Measurements from ENCODE around the gene GRHL3. TPM values are rescaled to one million over a fixed set of nuclear protein-coding genes. Genes with fewer than 3 reads are reported as not detected.

Gene GRHL3
- total and polyA plus RNA-seq, 11 donors, result 0.03 to 0.61 TPM; not detected in 9

- Histone ChIP-seq H3K27me3 (peaks cover 0 to 7% (median 0%) of the 10 kb centered on the region in 9 donors), H3K4me1 (no peaks in the 10 kb centered on the region), H3K9me3 (no peaks in the 10 kb centered on the region), H3K4me3 (no peak overlapping the region), H3K36me3 (no peaks in the 10 kb centered on the region), H3K27ac (no peak overlapping the region)
- ATAC-seq (no peak), DNase-seq (no peak)
- WGBS, 4 donors, result 74 to 82% (median 75%) methylated on average over 7 of the region's 7 CpGs
- intact Hi-C loops (cut with DNase I), result no loop called here
- TF ChIP-seq CTCF (IDR thresholded peaks at IDR 0.05) (no peak), POLR2A (IDR thresholded peaks at IDR 0.05) (no peak)
Measured at GRCh38 chr1:24300971-24301784, 18.0 kb upstream of the GRHL3 start.

GRCh38 chr1:24301785-24302175, 17.4 kb upstream of the GRHL3 start:
- H3K9me3 ChIP-seq, result no peaks in the 10 kb centered on the region

GRCh38 chr1:24302209-24302611, 16.9 kb upstream of the GRHL3 start:
- H3K27ac ChIP-seq, result no peak overlapping the region
- H3K4me3 ChIP-seq, result no peak overlapping the region
- WGBS, 4 donors, result 71 to 87% (median 77%) methylated on average over 3 of the region's 3 CpGs
- no peak for TF ChIP-seq POLR2A (IDR thresholded peaks at IDR 0.05)
- TF ChIP-seq CTCF (IDR thresholded peaks at IDR 0.05), result no peak
- intact Hi-C loops (cut with DNase I), result no loop called here
- H3K27me3 ChIP-seq, result peaks cover 0 to 12% (median 0%) of the 10 kb centered on the region in 9 donors
- H3K36me3 ChIP-seq, result no peaks in the 10 kb centered on the region
- ATAC-seq (no peak), DNase-seq (no peak)
- no peaks in the 10 kb centered on the region for H3K9me3 ChIP-seq
- no peaks in the 10 kb centered on the region for H3K4me1 ChIP-seq

More at GRCh38 chr1:24301785-24302175, 17.4 kb upstream of the GRHL3 start:
- Histone ChIP-seq H3K27me3 (peaks cover 0 to 10% (median 0%) of the 10 kb centered on the region in 9 donors), H3K4me1 (no peaks in the 10 kb centered on the region), H3K36me3 (no peaks in the 10 kb centered on the region), H3K27ac (no peak overlapping the region), H3K4me3 (no peak overlapping the region)
- WGBS, 4 donors, result 39 to 52% (median 47%) methylated on average over 4 of the region's 4 CpGs
- TF ChIP-seq POLR2A (IDR thresholded peaks at IDR 0.05) (no peak), CTCF (IDR thresholded peaks at IDR 0.05) (no peak)
- no peak for ATAC-seq
- intact Hi-C loops (cut with DNase I), result no loop called here
- DNase-seq, result no peak

- Histone ChIP-seq H3K4me3 (no peak overlapping the region), H3K9me3 (no peaks in the 10 kb centered on the region), H3K27me3 (peaks cover 0 to 12% (median 0%) of the 10 kb centered on the region in 9 donors), H3K27ac (no peak overlapping the region), H3K36me3 (no peaks in the 10 kb centered on the region), H3K4me1 (no peaks in the 10 kb centered on the region)
- intact Hi-C loops (cut with DNase I), result no loop called here
- TF ChIP-seq POLR2A (IDR thresholded peaks at IDR 0.05) (no peak), CTCF (IDR thresholded peaks at IDR 0.05) (no peak)
- WGBS, 4 donors, result 91 to 97% (median 92%) methylated on average over 4 of the region's 4 CpGs
- ATAC-seq (no peak), DNase-seq (no peak)
Measured at GRCh38 chr1:24303600-24303999, 15.6 kb upstream of the GRHL3 start.
